HepG2 (cell line): ENCODE results near the gene ZNF524. TPM values are rescaled to one million over a fixed set of nuclear protein-coding genes. Genes with fewer than 3 reads are reported as not detected.

Experiments
- BCL6 ChIP-seq: IDR thresholded peaks from 2 replicates; pipeline ENCODE4 v1.6.1; 2016; ENCODE audit warnings: missing genetic modification reagents, missing compliant biosample characterization
- HDAC1 ChIP-seq: sonication (generic); formaldehyde crosslinking; IDR thresholded peaks from 2 replicates; pipeline ENCODE4 v1.5.1; 2020; ENCODE audit warnings: mild to moderate bottlenecking, missing genetic modification reagents
- IKZF1 ChIP-seq: fragments of 450-650 bp; IDR thresholded peaks from 2 replicates; pipeline ENCODE4 v1.7.1; 2016
- MIXL1 ChIP-seq: IDR thresholded peaks from 2 replicates; pipeline ENCODE4 v1.6.1; 2016
- MTF1 ChIP-seq: sonication (generic); formaldehyde crosslinking; IDR thresholded peaks from 2 replicates; pipeline ENCODE4 v1.5.0; 2020; ENCODE audit warnings: missing genetic modification reagents
- PHB2 ChIP-seq: fragments of 450-650 bp; IDR thresholded peaks from 2 replicates; pipeline ENCODE4 v1.6.1; 2018; ENCODE audit not compliant: partially characterized antibody
- SMAD3 ChIP-seq: sonication (generic); formaldehyde crosslinking; IDR thresholded peaks from 2 replicates; pipeline ENCODE4 v1.4.0; 2020; ENCODE audit warnings: missing genetic modification reagents
- SMYD3 ChIP-seq: sonication (generic); formaldehyde crosslinking; IDR thresholded peaks from 2 replicates; pipeline ENCODE4 v1.8.1; 2023; ENCODE audit warnings: mild to moderate bottlenecking, missing genetic modification reagents
- SRSF1 ChIP-seq: fragments of 200-400 bp; formaldehyde crosslinking; optimal IDR thresholded peaks from 2 replicates; pipeline ENCODE3; 2017; ENCODE audit warnings: mild to moderate bottlenecking, low read depth, low read length, moderate library complexity
- TRIM22 ChIP-seq: fragments of 450-650 bp; IDR thresholded peaks from 2 replicates; pipeline ENCODE4 v1.6.1; 2017
- ZBTB37 ChIP-seq: sonication (generic); formaldehyde crosslinking; IDR thresholded peaks from 2 replicates; pipeline ENCODE4 v1.4.0; 2020; ENCODE audit warnings: mild to moderate bottlenecking, missing genetic modification reagents
- ZKSCAN1 ChIP-seq: fragments of 150-350 bp; IDR thresholded peaks from 2 replicates; pipeline ENCODE4 v1.6.1; 2014; ENCODE audit warnings: low read length
- ZNF138 ChIP-seq: sonication (generic); formaldehyde crosslinking; IDR thresholded peaks from 2 replicates; pipeline ENCODE4 v1.5.0; 2020; ENCODE audit warnings: mild to moderate bottlenecking, low read depth, missing genetic modification reagents
- ZNF234 ChIP-seq: sonication (generic); formaldehyde crosslinking; conservative IDR thresholded peaks from 2 replicates; pipeline ENCODE4 v1.5.1; 2020; ENCODE audit warnings: mild to moderate bottlenecking, missing genetic modification reagents
- ZNF263 ChIP-seq: sonication (generic); formaldehyde crosslinking; IDR thresholded peaks from 2 replicates; pipeline ENCODE4 v1.4.0; 2020; ENCODE audit warnings: missing genetic modification reagents
- ZNF333 ChIP-seq: sonication (generic); formaldehyde crosslinking; IDR thresholded peaks from 2 replicates; pipeline ENCODE4 v1.4.0; 2020; ENCODE audit warnings: mild to moderate bottlenecking, missing genetic modification reagents, borderline replicate concordance
- ZNF432 ChIP-seq: sonication (generic); formaldehyde crosslinking; IDR thresholded peaks from 2 replicates; pipeline ENCODE4 v1.5.0; 2020; ENCODE audit warnings: missing genetic modification reagents, mild to moderate bottlenecking, borderline replicate concordance
- ZNF552 ChIP-seq: sonication (generic); formaldehyde crosslinking; IDR thresholded peaks from 2 replicates; pipeline ENCODE4 v1.9.0; 2022; ENCODE audit warnings: missing genetic modification reagents, mild to moderate bottlenecking, borderline replicate concordance
- ZNF572 ChIP-seq: sonication (generic); formaldehyde crosslinking; IDR thresholded peaks from 2 replicates; pipeline ENCODE4 v1.5.1; 2020; ENCODE audit warnings: mild to moderate bottlenecking, missing genetic modification reagents
- ZNF614 ChIP-seq: IDR thresholded peaks from 2 replicates; pipeline ENCODE4 v1.6.1; 2018; ENCODE audit warnings: missing biosample characterization, missing genetic modification reagents, inconsistent platforms, borderline replicate concordance
- ZNF644 ChIP-seq: IDR thresholded peaks from 2 replicates; pipeline ENCODE4 v1.6.1; 2016; ENCODE audit warnings: low read depth
- ZNF646 ChIP-seq: sonication (generic); formaldehyde crosslinking; IDR thresholded peaks from 2 replicates; pipeline ENCODE4 v1.9.0; 2021; ENCODE audit warnings: mild to moderate bottlenecking, missing genetic modification reagents
- ZZZ3 ChIP-seq: sonication (generic); formaldehyde crosslinking; IDR thresholded peaks from 2 replicates; pipeline ENCODE4 v1.4.0; 2020; ENCODE audit warnings: missing genetic modification reagents, mild to moderate bottlenecking, borderline replicate concordance
- polyA plus RNA-seq, 8 experiments: library from polyadenylated mRNA; depleted of rRNA in 3 of 8; stranded (reverse) in 7 of 8; unstranded in 1 of 8; fragments of >200 nt; fragmentation: Illumina TruSeq in 4 of 8; extraction: Trizol in 4 of 8; gene quantifications; 2 replicates each; pipeline versions ENCODE4 v1.2.1 to v1.2.3, GENCODE V29; 2011 to 2016; ENCODE audit warnings: low read depth in 4 of 8, missing spikeins in 1 of 8, mixed read lengths in 1 of 8; ENCODE audit not compliant: insufficient read depth in 1 of 8
- total RNA-seq, 5 experiments: library from RNA; depleted of rRNA; stranded (reverse); fragments of >200 nt; fragmentation: Illumina TruSeq; extraction: Trizol; gene quantifications; 2 replicates each; pipeline ENCODE4 v1.2.3, GENCODE V29; 2016; ENCODE audit warnings: low read depth in 1 of 5

Gene ZNF524
- total and polyA plus RNA-seq, 2 of the 13 experiments (the other 11 are each of a cell fraction or from before 2014, with no cell fraction given), result 3.2 to 4.6 TPM

GRCh38 chr19:55599468-55599841 lies 633 bp upstream of the ZNF524 start, which contains the start of gene FIZ1 (continued):
- TF ChIP-seq ZNF432, result no peak
- no peak for TF ChIP-seq ZKSCAN1
- TF ChIP-seq ZNF263, result peak; percentile 24; the same call in 1 of the 2 replicates
- 0 out of 2 replicates have a peak, but pooled peaks have one; percentile 17 for TF ChIP-seq SMAD3 (CRISPR knock-in tag)
- TF ChIP-seq ZNF552 (CRISPR knock-in tag), result no peak
- TF ChIP-seq ZNF234 (CRISPR knock-in tag), result no peak
- TF ChIP-seq ZNF333 (CRISPR knock-in tag), result peak; percentile 69; the same call in 1 of the 2 replicates
- TF ChIP-seq MTF1 (CRISPR knock-in tag), result no peak
- no peak for TF ChIP-seq ZNF646 (CRISPR knock-in tag)
- TF ChIP-seq HDAC1, result peak; percentile 81
- no peak for TF ChIP-seq BCL6 (CRISPR knock-in tag)
- TF ChIP-seq ZZZ3 (CRISPR knock-in tag), result peak; percentile 52; the same call in 1 of the 2 replicates
- TF ChIP-seq ZNF614 (CRISPR knock-in tag), result no peak; the same call in 1 of the 2 replicates
- TF ChIP-seq TRIM22, result no peak
- TF ChIP-seq PHB2, result no peak
- 0 out of 2 replicates have a peak, but pooled peaks have one; percentile 12 for TF ChIP-seq ZNF138 (CRISPR knock-in tag)
- TF ChIP-seq SRSF1, result peak; percentile 95
- no peak for TF ChIP-seq IKZF1
- TF ChIP-seq MIXL1 (CRISPR knock-in tag), result no peak
- TF ChIP-seq ZBTB37 (CRISPR knock-in tag), result no peak
- no peak for TF ChIP-seq SMYD3 (CRISPR knock-in tag)
- no peak for TF ChIP-seq ZNF644 (CRISPR knock-in tag)
- no peak for TF ChIP-seq ZNF572 (CRISPR knock-in tag)
